VCaP (cell line): Measurements from ENCODE around the gene CAMKMT.

Experiments used
- H3K27ac ChIP-seq: fragments of 450-650 bp; 2 replicates; pipeline ENCODE4 v1.5.1; 2017
- CTCF ChIP-seq: fragments of 450-650 bp; conservative IDR thresholded peaks from 2 replicates; pipeline ENCODE4 v1.5.1; 2017; ENCODE audit warnings: mild to moderate bottlenecking, moderate library complexity

The CAMKMT gene

GRCh38 chr2:44529448-44529847 is 167.7 kb downstream of the CAMKMT start:
- no peak for TF ChIP-seq CTCF
- H3K27ac ChIP-seq: no peak overlapping the region

GRCh38 chr2:44531289-44531688 is 169.5 kb downstream of the CAMKMT start:
- TF ChIP-seq CTCF: no peak
- no peak overlapping the region for H3K27ac ChIP-seq

- TF ChIP-seq CTCF: no peak
- no peak overlapping the region for H3K27ac ChIP-seq
These were observed 170.3 kb downstream of the CAMKMT start for GRCh38 chr2:44532031-44532430.

- H3K27ac ChIP-seq: no peak overlapping the region
- no peak for TF ChIP-seq CTCF
These were observed 171.8 kb downstream of the CAMKMT start for GRCh38 chr2:44533508-44533907.

- TF ChIP-seq CTCF: no peak
- no peak overlapping the region for H3K27ac ChIP-seq
These were observed 173.6 kb downstream of the CAMKMT start for GRCh38 chr2:44535376-44535775.

GRCh38 chr2:44537264-44537663 is 175.5 kb downstream of the CAMKMT start:
- TF ChIP-seq CTCF: no peak
- no peak overlapping the region for H3K27ac ChIP-seq

GRCh38 chr2:44542520-44542919 is 180.8 kb downstream of the CAMKMT start:
- no peak overlapping the region for H3K27ac ChIP-seq
- TF ChIP-seq CTCF: no peak
